DMS 273 (cell line): Measurements from ENCODE around the gene RINL.
"Not testable (repeated sequence)": the region's sequence is repeated elsewhere in the genome, so short reads cannot be mapped to it uniquely, and the experiment has no call there.

Experiments
- DNase-seq: peaks from one replicate; lab custom pipeline; 2025; ENCODE audit not compliant: unreplicated experiment; lab: John Stamatoyannopoulos, UW

The RINL gene

DNA sequence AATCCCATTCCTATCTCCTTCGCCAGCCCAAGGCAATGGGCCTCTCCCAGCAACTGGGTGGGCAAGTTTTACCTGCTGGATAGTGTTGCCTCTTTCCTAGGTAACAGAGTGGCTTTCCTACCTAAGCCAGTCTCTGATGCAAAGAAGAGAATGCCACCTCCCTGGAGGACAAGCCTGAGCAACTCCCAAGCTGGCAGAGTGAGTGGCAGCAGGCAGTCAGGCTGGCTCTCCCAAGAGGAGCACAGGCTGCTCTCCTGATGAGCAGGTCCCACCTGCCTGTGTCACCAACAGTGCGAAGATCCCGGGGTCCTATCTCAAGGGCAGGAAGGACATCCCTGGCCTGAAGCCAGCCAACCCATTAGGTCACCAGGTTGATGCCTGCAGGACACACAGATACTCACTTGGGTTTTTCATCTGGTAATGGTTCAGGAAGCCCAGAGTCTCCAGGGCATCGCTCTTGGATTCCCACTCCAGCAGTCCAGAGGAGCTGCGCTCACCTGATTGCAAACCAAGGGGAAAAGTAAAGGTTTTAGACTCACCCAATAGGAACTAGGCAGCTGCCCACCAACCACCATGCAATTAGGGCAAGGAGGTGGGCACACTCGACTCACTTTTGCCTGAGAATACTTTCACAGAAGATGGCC lies 41.0 kb downstream of the RINL start:
- DNase-seq, result no peak

DNA sequence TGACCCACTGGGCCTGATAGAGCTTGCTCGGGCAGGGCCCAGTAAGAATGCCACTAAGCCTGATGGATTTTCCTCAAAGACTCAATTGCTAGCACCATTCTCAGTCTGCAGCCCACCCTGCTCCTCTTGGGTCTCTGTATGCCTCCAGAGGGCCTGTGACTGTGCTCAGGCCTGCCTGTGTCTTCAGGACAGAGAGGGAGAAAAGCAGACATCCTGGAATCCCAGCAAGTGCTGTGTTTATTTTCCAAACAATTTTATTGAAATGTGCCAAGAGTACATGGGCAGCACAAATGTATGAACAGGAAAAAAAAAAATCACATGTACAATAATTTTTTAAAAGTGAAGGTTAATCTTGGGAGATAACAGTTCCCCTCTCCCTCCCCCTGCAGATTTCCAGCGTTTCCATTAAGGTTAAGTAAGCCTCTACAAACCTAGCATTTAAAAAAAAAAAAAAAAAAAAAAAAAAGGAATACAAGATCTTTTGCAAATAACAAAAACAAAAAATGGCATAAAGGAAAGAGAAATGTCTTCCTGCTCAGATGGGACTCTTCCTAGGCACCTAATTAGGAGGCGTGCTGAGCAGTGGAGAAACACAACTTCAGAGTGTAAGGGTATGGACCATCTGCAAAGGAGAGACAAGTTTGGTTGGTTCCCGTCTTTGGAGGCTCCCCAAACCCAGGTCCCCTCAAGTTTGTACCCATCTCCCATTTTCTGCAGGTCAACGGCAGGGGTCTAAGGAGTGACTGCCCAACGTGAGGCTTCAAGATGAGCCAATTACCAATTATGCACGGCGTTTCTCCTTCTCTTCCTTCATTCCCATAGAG lies 41.7 kb downstream of the RINL start:
- no peak for DNase-seq

DNA sequence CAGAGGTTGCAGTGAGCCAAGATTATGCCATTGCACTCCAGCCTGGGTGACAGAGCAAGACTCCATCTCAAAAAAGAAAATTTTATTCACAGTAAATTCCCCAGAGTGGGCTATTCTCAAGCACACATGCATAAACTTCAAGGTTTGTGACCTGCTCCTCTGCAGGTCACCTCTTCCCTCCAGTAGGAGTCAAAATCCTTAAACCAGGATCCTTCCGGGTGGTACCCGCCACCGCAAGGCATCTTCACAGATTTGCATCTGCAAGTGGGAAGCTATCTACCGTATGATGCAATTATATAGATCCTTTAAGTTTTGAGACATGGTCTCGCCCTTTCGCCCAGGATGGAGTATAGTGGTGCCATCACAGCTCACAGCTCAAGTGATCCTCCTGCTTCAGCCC lies 43.5 kb downstream of the RINL start:
- DNase-seq, result no peak

DNA sequence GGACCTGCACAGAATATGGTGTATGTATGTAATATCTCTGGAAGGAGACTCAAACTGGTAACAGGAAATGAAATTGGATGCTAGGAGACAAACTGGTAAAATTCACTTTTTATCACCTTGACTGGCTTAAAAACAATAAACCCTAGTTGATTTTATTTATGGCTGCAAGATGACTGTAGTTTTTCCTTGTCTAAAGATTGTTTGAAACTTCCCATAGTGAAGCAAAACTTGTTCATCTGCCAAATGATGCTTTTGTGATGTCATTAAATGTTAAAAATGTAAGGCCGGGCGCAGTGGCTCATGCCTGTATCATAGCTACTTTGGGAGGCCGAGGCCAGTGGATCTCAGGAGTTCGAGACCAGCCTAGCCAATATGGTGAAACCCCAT lies 44.0 kb downstream of the RINL start:
- no peak for DNase-seq

DNA sequence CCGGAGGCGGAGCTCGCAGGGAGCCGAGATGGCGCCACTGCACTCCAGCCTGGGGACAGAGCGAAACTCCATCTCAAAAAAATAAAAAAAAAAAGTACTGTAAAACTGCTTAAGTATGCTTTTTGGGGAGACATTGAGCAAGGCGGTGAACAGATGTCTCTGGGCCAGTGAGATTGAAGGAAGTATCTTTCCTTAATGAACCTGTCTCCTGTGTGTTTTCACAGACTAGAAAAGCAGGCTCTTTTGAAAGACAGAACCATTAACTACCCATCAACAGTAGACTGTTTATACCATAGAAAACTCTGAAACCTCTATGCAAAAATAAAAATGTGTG lies 45.0 kb downstream of the RINL start:
- peak; percentile 36 for DNase-seq

DNA sequence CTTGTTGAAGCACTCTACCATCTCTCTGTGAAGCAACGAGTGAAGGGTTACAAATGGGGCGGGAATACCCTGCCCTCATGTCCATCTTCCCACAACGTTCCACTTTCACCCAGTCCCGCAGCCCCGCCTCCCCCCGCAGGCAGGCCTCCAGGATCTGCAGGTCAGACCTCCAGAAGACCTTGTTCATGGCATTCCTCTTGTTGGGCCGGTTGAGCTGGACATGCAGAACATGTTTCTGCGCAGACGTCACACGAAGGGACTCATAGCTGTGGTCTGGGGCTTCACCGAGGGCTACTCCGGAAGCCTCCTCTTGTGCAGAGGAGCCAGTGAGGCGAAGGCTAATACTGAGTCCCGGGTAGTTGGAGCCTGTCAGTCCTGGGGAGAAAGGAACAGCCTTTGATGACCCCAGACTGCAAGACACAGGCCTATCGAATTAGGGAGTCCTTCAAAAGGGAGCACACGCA lies 46.9 kb downstream of the RINL start:
- peak; percentile 57 for DNase-seq

DNA sequence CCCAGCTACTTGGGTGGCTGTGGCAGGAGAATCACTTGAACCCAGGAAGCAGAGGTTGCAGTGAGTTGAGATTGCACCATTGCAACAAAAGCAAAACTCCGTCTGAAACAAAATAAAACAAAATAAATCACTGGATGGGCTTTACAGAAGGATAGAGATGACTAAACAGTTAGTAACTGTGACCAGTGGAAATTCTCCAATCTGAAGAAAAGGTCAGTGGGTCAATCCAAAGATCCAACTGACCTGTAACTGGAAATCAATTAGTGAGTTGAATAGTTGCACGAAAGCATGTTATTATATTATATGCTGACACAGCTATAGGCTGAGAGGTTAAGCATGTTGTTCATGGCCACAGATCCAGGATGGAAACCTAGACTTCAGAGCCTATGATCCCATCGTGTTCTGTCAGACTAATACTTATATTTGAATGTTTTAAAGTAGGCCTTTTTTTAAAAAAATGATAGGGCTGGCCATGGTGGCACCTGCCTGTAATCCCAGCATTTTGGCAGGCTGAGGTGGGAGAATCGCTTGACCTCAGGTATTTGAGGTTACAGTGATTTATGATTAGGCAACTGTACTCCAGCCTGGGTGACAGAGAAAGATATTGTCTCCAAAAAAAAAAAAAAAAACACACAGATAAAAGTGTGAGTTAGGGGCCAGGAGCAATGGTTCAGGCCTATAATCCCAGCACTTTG lies 47.9 kb downstream of the RINL start:
- no peak for DNase-seq

DNA sequence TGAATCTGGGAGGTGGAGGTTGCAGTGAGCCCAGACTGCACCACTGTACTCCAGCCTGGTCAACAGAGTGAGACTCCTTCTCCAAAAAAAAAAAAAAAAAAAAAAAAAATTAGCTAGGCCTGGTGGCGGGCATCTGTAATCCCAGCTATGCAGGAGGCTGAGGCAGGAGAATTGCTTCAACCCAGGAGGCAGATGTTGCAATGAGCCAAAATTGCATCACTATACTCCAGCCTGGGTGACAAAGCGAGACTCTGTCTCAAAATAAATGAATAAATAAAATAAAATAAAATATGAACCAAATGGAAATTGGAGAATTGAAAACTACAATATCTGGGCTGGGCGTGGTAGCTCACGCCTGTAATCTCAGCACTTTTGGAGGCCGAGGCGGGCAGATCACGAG lies 48.9 kb downstream of the RINL start:
- DNase-seq, result not testable (repeated sequence)

DNA sequence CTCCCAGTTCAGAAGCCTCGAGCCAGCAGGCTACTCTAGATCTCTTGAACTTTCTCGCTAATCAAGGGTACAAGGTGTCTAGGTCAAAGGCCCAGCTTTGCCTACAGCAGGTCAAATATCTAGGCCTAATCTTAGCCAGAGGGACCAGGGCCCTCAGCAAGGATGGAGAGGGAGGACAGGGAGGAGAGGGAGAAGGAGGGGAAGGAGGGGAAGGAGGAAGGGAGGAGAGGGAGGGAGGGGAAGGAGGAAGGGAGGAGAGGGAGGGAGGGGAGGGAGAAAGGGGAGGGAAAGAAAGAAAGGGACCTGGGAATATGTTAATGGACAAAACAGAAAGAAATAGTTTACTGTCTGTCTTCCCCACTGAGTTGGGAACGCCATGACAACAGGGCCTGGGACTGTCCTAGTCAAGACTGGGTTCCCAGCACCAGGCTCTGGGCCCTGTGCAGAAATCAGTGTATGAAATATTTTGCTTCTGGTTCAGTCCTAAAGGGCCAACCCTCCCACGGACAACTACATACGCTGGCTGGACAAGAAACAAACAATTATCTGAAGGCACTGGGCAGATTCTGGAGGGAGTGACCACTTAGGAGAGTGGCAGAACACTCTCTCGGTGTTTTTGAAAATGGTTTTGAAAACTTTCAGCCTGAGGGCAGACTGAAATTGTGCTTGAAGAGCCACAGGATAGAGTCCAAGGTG lies 51.1 kb downstream of the RINL start:
- DNase-seq, result no peak

DNA sequence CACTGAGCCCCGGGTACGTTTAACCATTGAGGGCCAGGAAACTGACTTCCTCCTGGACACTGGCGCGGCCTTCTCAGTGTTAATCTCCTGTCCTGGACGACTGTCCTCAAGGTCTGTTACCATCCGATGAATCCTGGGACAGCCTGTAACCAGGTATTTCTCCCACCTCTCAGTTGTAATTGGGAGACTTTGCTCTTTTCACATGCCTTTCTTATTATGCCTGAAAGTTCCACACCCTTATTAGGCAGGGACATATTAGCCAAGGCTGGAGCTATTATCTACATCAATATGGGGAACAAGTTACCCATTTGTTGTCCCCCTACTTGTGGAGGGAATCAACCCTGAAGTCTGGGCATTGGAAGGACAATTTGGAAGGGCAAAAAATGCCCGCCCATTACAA lies 52.1 kb downstream of the RINL start:
- not testable (repeated sequence) for DNase-seq

DNA sequence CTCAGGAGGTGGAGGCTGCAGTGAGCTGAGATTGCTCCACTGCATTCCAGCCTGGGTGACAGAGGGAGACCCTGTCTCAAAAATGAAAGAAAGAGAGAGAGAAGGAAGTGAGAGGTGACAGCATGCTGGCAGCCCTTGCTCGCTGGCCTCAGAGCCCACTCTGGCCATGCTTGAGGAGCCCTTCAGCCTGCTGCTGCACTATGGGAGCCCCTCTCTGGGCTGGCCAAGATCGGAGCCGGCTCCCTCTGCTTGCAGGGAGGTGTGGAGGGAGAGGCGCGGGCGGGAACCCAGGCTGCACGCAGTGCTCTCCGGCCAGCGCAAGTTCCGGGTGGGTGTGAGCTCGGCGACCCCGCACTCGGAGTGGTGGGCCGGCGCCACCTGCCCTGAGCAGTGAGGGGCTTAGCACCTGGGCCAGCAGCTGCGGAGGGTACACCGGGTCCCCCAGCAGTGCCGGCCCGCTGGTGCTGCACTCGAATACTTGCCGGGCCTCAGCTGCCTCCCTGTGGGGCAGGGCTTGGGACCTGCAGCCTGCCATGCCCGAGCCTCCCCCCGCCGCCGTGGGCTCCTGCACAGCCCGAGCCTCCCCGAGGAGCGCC lies 56.7 kb downstream of the RINL start:
- not testable (repeated sequence) for DNase-seq

DNA sequence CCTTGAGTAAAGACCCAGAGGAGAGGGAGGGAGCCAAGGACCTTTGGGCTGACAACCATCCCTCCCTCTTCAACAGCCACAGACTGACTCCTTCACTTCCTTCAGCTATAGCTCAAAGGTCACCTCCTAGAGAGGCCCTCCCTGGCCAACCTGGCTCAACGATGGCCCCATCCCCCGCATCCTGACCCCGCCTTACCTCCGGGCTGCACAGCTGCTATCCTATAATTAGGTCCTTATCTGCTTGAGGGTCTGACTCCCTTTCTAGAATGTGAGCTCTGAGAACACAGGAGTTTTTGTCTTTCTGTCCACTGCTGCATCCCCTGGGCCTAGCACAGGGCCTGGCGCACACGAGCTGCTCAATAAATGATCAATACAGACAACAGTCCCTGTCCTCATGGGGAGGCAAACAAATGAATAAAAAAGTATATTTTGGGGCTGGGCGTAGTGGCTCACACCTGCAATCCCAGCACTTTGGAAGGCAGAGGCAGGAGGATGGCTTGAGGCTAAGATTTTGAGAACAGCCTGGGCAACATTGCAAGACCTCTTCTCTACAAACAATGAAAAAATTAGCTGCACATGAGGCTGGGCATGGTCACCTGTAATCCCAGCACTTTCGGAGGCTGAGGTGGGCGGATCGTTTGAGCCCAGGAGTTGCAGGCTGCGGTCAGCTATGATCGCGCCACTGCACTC lies 58.7 kb downstream of the RINL start:
- DNase-seq, result no peak
